ENCODE results near the gene ERG28.
"Not testable (repeated sequence)": the region's sequence is repeated elsewhere in the genome, so short reads cannot be mapped to it uniquely, and the experiment has no call there.

The ERG28 gene

GRCh38 chr14:75625034-75625433 lies 35.6 kb downstream of the ERG28 start:
- no peak for DNase-seq (ENCODE audit: low read depth)

GRCh38 chr14:75619548-75619947 lies 41.1 kb downstream of the ERG28 start:
- DNase-seq (ENCODE audit: low read depth) = no peak

- DNase-seq (ENCODE audit: low read depth) = no peak
These were observed 45.5 kb downstream of the ERG28 start for GRCh38 chr14:75615200-75615599.

GRCh38 chr14:75614179-75614578 lies 46.5 kb downstream of the ERG28 start:
- DNase-seq (ENCODE audit: low read depth) = no peak

- DNase-seq (ENCODE audit: low read depth) = no peak
These were observed 48.5 kb downstream of the ERG28 start for GRCh38 chr14:75612157-75612556.

GRCh38 chr14:75610834-75611233 lies 49.8 kb downstream of the ERG28 start:
- no peak for DNase-seq (ENCODE audit: low read depth)

- no peak for DNase-seq (ENCODE audit: low read depth)
These were observed 50.8 kb downstream of the ERG28 start for GRCh38 chr14:75609606-75610475.

- DNase-seq (ENCODE audit: low read depth) = no peak
These were observed 51.6 kb downstream of the ERG28 start for GRCh38 chr14:75609116-75609515.

- no peak for DNase-seq (ENCODE audit: low read depth)
These were observed 52.6 kb downstream of the ERG28 start for GRCh38 chr14:75607842-75608640.

- no peak for DNase-seq (ENCODE audit: low read depth)
These were observed 53.6 kb downstream of the ERG28 start for GRCh38 chr14:75607044-75607443.

GRCh38 chr14:75605916-75606315 lies 54.8 kb downstream of the ERG28 start:
- no peak for DNase-seq (ENCODE audit: low read depth)

GRCh38 chr14:75604979-75605851 lies 55.5 kb downstream of the ERG28 start:
- DNase-seq (ENCODE audit: low read depth) = no peak

GRCh38 chr14:75602503-75602902 lies 58.2 kb downstream of the ERG28 start:
- DNase-seq (ENCODE audit: low read depth) = no peak

GRCh38 chr14:75601061-75601460 lies 59.6 kb downstream of the ERG28 start:
- not testable (repeated sequence) for DNase-seq (ENCODE audit: low read depth)

- DNase-seq (ENCODE audit: low read depth) = not testable (repeated sequence)
These were observed 60.6 kb downstream of the ERG28 start for GRCh38 chr14:75600100-75600499.

Measured in activated T-helper 1 cell treated with Interleukin-2 at 50 U/mL for 16 hours (primary cell).